Pancreas (tissue), 10 donors: ENCODE measurements around the gene CYP4F11. TPM values are rescaled to one million over a fixed set of nuclear protein-coding genes. Genes with fewer than 3 reads are reported as not detected.
"Not testable (repeated sequence)": the region's sequence is repeated elsewhere in the genome, so short reads cannot be mapped to it uniquely, and the experiment has no call there.

Experiments used
- ATAC-seq, 4 donors: fragments of 200-7000 bp; cut with Tn5 transposase; one replicate each; pipeline versions ENCODE4 v1.8.0 to v1.9.1; 2020; ENCODE audit warnings: mild to moderate bottlenecking in 4 of 4, moderate library complexity in 4 of 4
- DNase-seq, 6 donors: peaks; one replicate each; pipeline ENCODE4 v3.0.0-alpha.2; 2020
- FAIRE-seq: peaks from 2 replicates; lab custom pipeline; 2012; peaks lifted over from hg19 to GRCh38; lab: Jason Lieb, UNC
- H3K27ac ChIP-seq, 4 donors: fragments of 200-600 bp; sonication (generic); 1 replicate in 3 of 4; 2 replicates in 1 of 4; pipeline versions ENCODE4 v1.5.0 to v1.8.0; 2020
- H3K27me3 ChIP-seq, 4 donors: fragments of 200-600 bp; one replicate each; pipeline ENCODE4 v1.8.0; 2021
- H3K36me3 ChIP-seq, 3 donors: fragments of 200-600 bp; sonication (generic) in 1 of 3; one replicate each; pipeline versions ENCODE4 v1.5.0 to v1.8.0; 2020 to 2021
- H3K4me1 ChIP-seq, 3 donors: fragments of 200-600 bp; one replicate each; pipeline ENCODE4 v1.8.0; 2021
- H3K4me3 ChIP-seq, 4 donors: fragments of 200-600 bp; sonication (generic) in 2 of 4; one replicate each; pipeline versions ENCODE4 v1.5.0 to v1.8.0; 2020 to 2021
- H3K9me3 ChIP-seq, 4 donors: fragments of 200-600 bp; one replicate each; pipeline ENCODE4 v1.8.0; 2021
- WGBS, 2 donors: extraction: QIAGEN DNeasy Blood & Tissue Kit; methylation state at CpG; one replicate each; pipeline ENCODE4 v1.1.7; 2013; 5-methylcytosine and 5-hydroxymethylcytosine counted together
- intact Hi-C, 3 donors: fragments of 100-400 bp; cut with DNase I; formaldehyde crosslinking; loops; one replicate each; pipeline versions ENCODE4 v1.11.1 to v1.14.2; 2022
- polyA plus RNA-seq, 2 donors: library from polyadenylated mRNA; stranded (reverse); fragments of 200-250 nt; gene quantifications; one replicate each; pipeline ENCODE4 v1.2.3, GENCODE V29; 2013
- total RNA-seq, 6 donors: library from RNA; stranded (reverse); fragmentation: NEBNext Ultra II Directional in 4 of 6; extraction: Animal tissue kit (Norgen Biotek cat#: 25700) in 4 of 6; gene quantifications; one replicate each; pipeline versions ENCODE4 v1.2.1 to v1.2.4, GENCODE V29; 2021 to 2023
- TF ChIP-seq, protein P1 (sequence below), 4 donors: fragments of 200-600 bp; sonication (generic) in 3 of 4; IDR thresholded peaks; one replicate each; pipeline versions ENCODE4 v1.5.0 to v1.8.0; 2021; ENCODE audit warnings: antibody characterized with exemption in 4 of 4
- donor health status: healthy with polysubstance abuse.
- donor health status: DM: no; HTN: no; CAD: no; lungs with moderate emphysema.
- donor health status: DM: no; HTN: no; CAD: no.
- donor health status: control.
- donor health status: control.
- donor health status: Bipolar disorder and iron deficiency.
- donor health status: DM: yes; HTN: yes; CAD: no.
- donor health status: DM: no; HTN: no; CAD: no.
- donor health status: DM: no; HTN: no; CAD: no.
- donor health status: DM: yes; HTN: yes; CAD: no.

CYP4F11 gene
- total and polyA plus RNA-seq, 8 donors, result 0.32 to 3.4 (median 2.3) TPM

DNA sequence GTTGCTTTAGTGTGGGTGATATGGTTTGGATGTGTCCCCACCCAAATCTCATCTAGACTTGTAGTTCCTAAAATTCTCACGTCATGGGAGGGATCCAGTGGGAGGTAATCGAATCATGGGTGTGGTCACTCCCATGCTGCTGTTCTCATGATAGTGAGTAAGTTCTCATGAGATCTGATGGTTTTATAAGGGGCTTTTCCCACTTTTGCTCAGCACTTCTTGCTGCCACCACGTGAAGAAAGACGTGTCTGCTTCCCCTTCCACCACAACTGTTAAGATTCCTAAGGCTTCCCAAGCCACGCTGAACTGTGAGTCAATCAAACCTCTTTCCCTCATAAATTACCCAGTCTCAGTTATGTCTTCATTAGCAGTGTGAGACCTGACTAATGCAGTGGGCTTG, 40.5 kb upstream of the CYP4F11 start:
- ATAC-seq (no peak), FAIRE-seq (no peak), DNase-seq (no peak)
- no peak overlapping the region for H3K4me3 ChIP-seq
- intact Hi-C loops, result no loop called here
- no peaks in the 10 kb centered on the region for H3K4me1 ChIP-seq
- TF ChIP-seq, protein P1, sequence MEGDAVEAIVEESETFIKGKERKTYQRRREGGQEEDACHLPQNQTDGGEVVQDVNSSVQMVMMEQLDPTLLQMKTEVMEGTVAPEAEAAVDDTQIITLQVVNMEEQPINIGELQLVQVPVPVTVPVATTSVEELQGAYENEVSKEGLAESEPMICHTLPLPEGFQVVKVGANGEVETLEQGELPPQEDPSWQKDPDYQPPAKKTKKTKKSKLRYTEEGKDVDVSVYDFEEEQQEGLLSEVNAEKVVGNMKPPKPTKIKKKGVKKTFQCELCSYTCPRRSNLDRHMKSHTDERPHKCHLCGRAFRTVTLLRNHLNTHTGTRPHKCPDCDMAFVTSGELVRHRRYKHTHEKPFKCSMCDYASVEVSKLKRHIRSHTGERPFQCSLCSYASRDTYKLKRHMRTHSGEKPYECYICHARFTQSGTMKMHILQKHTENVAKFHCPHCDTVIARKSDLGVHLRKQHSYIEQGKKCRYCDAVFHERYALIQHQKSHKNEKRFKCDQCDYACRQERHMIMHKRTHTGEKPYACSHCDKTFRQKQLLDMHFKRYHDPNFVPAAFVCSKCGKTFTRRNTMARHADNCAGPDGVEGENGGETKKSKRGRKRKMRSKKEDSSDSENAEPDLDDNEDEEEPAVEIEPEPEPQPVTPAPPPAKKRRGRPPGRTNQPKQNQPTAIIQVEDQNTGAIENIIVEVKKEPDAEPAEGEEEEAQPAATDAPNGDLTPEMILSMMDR (IDR thresholded peaks at IDR 0.05), result no peak
- WGBS, 2 donors, result 54 to 65% methylated on average over 5 of the region's 5 CpGs
- no peaks in the 10 kb centered on the region for H3K27me3 ChIP-seq
- no peaks in the 10 kb centered on the region for H3K9me3 ChIP-seq
- H3K27ac ChIP-seq, result no peak overlapping the region
- no peaks in the 10 kb centered on the region for H3K36me3 ChIP-seq

DNA sequence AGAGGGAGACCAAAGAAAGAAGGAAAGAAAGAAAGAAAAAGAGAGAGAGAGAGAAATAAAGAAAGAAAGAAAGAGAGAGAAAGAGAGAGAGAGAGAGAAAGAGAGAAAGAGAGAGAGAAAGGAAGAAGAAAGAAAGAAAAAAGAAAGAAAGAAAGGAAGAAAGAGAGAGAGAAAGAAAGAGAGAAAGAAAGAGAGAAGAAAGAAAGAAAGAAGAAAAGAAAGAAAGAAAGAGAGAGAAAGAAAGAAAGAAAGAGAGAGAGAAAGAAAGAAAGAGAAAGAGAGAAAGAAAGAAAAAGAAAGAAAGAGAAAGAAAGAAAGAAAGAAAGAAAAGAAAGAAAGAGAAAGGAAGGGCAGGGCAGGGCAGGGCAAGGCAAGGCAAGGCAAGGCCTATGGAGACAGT, 37.7 kb upstream of the CYP4F11 start:
- DNase-seq, H3K9me3 ChIP-seq, H3K4me3 ChIP-seq, FAIRE-seq, H3K27me3 ChIP-seq, H3K36me3 ChIP-seq, H3K4me1 ChIP-seq, H3K27ac ChIP-seq, intact Hi-C loops, ATAC-seq: not testable (repeated sequence)

DNA sequence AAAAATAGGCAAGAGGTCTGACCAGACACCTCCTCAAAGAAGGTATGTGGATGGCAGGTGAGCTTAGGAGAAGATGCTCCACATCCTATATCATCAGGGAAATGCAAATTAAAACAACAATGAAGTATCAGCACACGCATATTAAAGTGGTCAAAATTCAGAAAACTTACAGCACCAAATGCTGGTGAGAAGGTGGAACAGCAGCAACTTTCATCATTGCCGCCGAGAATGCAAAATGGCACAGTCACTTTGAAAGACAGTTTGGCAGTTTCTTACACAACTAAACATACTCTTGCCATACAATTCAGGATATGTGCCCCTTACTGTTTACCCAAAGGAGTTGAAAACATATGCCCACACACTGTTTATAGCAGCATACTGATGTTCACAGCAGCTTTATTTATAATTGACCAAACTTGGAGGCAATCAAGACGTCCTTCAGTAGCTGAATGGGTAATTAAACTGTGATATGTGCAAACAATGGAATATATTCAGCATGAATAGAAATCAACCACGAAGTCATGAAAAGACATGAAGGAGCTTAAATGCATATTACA, 37.0 kb upstream of the CYP4F11 start:
- FAIRE-seq, result no peak
- Histone ChIP-seq H3K4me1 (no peaks in the 10 kb centered on the region), H3K27me3 (no peaks in the 10 kb centered on the region), H3K36me3 (no peaks in the 10 kb centered on the region), H3K27ac (no peak overlapping the region), H3K4me3 (no peak overlapping the region), H3K9me3 (no peaks in the 10 kb centered on the region)
- TF ChIP-seq, protein P1 (IDR thresholded peaks at IDR 0.05), result no peak
- no peak for ATAC-seq
- 20 to 59% methylated on average over 5 of the region's 5 CpGs for WGBS, 2 donors
- intact Hi-C loops, result no loop called here
- no peak for DNase-seq

DNA sequence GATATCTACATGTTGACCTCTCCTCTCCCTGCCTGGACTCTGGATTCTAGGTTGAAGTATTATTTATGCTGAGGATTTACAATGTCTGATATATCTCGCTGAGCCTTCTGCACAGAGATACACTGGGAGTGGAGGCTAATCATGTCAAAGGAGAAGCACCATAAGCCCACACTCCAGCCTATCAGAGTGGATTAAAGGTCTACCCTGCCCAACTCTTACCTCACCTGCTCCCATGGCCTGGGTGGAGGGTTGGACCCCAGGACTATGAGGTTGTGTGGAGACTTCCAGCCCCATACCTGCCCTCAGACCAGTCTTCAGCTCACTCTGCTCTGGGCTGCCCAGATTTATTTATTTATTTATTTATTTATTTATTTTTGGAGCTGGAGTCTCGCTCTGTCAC, 29.9 kb upstream of the CYP4F11 start:
- FAIRE-seq (no peak), ATAC-seq (no peak), DNase-seq (no peak)
- no peak overlapping the region for H3K27ac ChIP-seq
- 83 to 91% methylated on average over 2 of the region's 2 CpGs for WGBS, 2 donors
- intact Hi-C loops, result no loop called here
- no peak overlapping the region for H3K4me3 ChIP-seq
- H3K4me1 ChIP-seq, result no peaks in the 10 kb centered on the region
- no peaks in the 10 kb centered on the region for H3K36me3 ChIP-seq
- no peaks in the 10 kb centered on the region for H3K27me3 ChIP-seq
- TF ChIP-seq, protein P1 (IDR thresholded peaks at IDR 0.05), result no peak
- H3K9me3 ChIP-seq, result no peaks in the 10 kb centered on the region

DNA sequence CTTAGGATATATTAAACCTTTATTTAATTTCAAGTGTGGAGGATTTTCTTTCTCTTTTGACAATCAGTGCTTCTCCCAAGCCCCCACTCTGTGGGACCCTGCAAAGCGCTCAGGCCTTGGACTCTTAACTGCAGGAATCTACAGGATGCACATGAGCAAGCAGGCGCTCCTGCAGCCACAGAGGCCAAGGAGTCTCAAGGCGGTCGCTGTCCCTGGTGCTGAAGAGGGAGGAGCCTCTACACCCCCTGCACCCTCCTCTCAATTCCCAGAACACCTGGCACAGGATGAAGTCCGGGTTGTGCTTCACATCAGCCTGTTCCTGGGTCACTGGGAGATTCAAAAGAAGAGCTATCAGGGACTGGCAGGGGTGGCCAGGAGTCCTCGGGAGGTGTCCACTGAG, 28.0 kb upstream of the CYP4F11 start:
- no peaks in the 10 kb centered on the region for H3K9me3 ChIP-seq
- TF ChIP-seq, protein P1 (IDR thresholded peaks at IDR 0.05), result no peak
- no peak overlapping the region for H3K27ac ChIP-seq
- H3K27me3 ChIP-seq, result no peaks in the 10 kb centered on the region
- FAIRE-seq, result no peak
- ATAC-seq, result no peak
- no peak for DNase-seq
- H3K4me3 ChIP-seq, result no peak overlapping the region
- H3K36me3 ChIP-seq, result no peaks in the 10 kb centered on the region
- H3K4me1 ChIP-seq, result no peaks in the 10 kb centered on the region
- WGBS, 2 donors, result 71 to 74% methylated on average over 6 of the region's 6 CpGs
- intact Hi-C loops, result no loop called here
